GM13977 (cell line): ENCODE measurements around the gene MYORG.

Experiments
- DNase-seq: peaks from one replicate; pipeline ENCODE4 v3.0.0; 2012; ENCODE audit warnings: low spot score
- in situ Hi-C: fragments of 300-500 bp; cut with MboI; formaldehyde crosslinking; loops from one replicate; pipeline ENCODE4 v1.12.0; 2022; ENCODE audit warnings: low sequenced_read_pairs, low pct_unique_long_range_greater_than_20kb, mixed read lengths, inconsistent platforms; ENCODE audit not compliant: unreplicated experiment
- TF ChIP-seq, protein P1 (sequence below): IDR thresholded peaks from 2 replicates; pipeline ENCODE4 v1.5.1; 2012; ENCODE audit warnings: mild to moderate bottlenecking, control low read depth; ENCODE audit not compliant: insufficient read depth; ENCODE audit errors: extremely low read depth, missing control alignments

The MYORG gene

DNA sequence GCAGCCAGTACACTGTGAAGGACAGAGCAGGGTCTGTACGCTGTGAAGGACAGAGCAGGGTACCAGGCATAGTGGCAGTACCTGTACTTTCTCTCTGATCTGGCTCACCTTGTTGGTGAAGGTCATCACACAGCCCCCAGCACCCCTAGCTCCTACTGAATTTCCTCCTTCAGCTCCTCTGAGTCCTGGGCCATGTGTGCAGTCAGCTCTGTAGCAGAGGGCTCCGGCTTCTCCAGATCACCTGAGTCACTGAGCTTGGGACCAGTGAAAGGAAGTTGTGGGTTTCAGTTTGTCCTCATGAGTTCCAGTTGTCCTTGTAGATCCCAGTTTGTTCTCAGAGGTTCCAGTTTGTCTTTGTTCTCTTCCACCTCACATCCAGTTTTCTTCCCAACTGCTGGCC lies 41.8 kb downstream of the MYORG start:
- in situ Hi-C loops: no loop called here
- no peak for DNase-seq
- TF ChIP-seq, protein P1, sequence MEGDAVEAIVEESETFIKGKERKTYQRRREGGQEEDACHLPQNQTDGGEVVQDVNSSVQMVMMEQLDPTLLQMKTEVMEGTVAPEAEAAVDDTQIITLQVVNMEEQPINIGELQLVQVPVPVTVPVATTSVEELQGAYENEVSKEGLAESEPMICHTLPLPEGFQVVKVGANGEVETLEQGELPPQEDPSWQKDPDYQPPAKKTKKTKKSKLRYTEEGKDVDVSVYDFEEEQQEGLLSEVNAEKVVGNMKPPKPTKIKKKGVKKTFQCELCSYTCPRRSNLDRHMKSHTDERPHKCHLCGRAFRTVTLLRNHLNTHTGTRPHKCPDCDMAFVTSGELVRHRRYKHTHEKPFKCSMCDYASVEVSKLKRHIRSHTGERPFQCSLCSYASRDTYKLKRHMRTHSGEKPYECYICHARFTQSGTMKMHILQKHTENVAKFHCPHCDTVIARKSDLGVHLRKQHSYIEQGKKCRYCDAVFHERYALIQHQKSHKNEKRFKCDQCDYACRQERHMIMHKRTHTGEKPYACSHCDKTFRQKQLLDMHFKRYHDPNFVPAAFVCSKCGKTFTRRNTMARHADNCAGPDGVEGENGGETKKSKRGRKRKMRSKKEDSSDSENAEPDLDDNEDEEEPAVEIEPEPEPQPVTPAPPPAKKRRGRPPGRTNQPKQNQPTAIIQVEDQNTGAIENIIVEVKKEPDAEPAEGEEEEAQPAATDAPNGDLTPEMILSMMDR: no peak

DNA sequence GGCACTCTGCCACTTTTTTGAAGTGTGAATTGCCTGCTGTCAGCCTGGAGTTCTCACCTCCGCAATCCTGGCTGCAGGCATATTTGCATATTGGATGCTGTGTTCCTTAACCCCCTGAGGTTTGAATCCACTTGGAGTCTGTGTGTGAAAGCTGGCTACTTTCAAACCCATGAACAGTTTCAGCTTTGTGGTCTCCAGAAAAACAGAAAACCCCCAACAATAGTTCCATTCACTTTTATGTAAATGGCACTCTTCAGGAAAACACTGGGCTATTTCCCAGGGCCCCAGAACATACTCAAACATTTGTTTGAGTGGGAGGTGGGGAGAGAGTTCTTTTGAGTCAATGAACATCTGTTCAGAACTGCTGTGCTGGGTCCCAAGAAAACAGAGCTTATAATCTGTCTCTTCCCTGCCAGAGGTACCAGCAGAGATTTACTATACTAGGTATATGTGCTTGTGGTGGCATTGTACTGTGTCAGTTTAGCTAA lies 42.3 kb downstream of the MYORG start:
- in situ Hi-C loops: no loop called here
- no peak for DNase-seq

DNA sequence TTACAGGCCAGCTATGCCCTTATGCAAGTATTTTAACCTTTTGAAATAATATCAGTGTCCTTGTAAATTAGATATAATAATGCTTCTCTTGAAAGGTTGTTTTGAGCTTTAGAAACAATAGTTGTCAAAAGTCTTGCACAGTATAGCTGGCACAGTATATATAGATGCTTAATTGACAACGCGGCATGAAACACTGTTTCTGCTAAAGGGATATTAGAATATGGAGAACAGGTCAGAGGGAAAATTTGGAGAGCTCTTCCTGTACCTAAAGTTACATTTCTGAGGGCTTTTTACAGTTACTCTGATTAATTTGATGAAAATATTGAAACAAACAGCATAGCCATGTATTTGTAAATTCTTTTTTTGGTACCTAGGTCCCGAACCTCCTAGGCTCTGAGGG lies 42.9 kb downstream of the MYORG start:
- no peak for DNase-seq
- TF ChIP-seq, protein P1: no peak
- in situ Hi-C loops: no loop called here

More for the DNA sequence above, 42.3 kb downstream of the MYORG start:
- TF ChIP-seq, protein P1: no peak

DNA sequence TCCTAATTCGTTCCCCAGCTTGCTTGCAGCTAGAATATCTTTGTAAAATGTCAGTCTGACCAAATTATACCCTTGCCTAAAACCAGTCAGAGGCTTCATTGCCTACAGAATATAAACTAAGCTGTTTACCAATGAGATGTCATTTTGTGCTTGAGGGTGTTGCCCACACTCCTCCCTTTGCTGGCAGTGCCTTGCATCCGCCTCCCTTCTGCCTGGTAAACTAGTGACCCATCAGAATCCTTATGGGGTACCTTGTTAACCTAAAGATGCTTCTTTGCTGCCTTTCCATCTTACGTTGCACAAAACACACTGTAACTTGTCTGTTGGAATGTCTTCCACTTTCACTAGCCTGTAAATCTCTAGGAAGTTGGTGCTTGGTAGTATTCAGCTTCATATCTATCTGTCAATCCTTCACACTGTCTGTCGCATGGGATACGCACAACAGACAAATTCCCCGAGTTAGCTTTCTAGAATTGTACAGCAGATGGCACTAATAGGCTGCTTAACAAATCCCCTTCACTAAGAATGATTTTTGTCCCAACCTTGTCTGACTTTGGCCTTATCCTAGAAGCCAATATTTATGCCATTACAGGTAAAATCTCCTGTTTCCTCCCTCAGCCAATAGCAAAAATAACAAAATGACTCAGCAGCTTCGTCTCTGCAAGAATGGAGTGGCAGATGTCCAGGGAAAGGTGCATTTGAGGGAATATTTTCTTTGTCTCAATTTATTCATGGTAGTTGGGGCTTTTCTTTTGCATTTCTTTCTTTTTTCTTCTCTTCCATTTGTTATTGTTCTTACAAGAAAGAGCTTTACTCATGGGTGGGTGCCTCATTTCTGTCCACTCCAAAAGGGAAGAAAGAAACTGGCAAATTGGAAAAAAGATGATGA lies 44.4 kb downstream of the MYORG start:
- DNase-seq: no peak
- TF ChIP-seq, protein P1: peak; percentile 48
- in situ Hi-C loops: no loop called here

DNA sequence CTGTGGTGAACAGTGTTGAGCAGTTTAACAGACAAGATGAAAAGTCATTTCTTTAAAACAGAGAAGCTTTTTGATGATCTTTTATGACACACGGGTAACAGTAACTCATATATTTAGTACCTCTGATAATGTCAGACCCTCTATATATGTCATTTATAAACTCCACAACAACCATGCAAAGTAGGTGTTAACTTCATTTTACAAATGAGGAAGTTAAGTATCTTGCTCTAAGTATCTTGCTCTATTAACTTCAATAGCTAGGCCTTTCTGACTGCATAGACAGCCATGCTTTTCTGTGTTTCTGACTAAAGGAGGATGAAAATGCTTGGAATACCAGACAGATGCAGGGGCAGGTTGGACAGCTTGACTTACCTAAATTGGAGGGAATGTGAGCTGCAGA lies 45.5 kb downstream of the MYORG start:
- in situ Hi-C loops: no loop called here
- no peak for DNase-seq
- TF ChIP-seq, protein P1: no peak

DNA sequence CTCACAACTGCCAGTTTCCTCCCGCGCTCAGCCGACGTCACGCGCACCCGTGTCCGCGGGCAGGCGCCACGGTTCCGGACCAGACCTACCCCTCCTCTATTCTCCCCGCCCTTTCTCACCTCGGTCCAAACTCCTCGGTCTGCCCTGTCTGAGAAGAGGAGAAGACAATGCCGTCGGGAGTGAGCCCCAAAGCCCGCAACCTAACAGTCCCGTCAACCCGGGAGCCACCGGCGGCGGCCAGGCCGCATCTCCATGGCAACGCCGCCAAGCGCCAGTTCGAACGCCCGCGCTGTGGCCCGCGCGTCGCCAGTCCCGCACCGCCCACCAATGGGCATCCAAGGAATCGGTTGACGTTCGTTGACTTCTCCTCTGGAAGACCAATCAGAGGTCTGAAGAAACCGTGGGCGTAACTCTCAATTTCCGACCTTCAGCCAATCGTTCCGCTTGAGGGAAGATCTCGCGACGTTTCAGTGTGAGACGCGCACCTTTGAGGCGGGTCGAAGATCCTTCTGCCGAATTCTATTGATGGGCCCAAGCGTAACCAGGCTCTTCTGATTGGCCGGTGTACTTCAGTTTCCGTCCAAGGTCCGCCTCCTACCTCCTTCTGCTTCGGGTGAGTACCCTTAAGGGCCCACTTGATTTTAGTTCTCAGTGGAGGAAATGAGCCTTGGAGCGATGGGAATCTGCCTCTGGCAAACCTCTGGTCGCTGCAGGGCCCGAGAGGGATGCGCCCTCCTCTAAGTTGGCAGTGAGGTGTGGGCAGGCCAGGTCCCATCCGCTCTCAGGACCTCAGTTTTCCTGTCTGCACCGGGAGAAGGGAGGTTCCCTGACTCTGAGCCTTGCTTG lies 47.5 kb downstream of the MYORG start, which contains the start of the genes KIF24 and NUDT2:
Gene KIF24, minus strand, starts transcription at position 282 of the 846 bp plus-strand sequence. CDS start 17,922 bp downstream, outside the sequence.
Gene NUDT2, plus strand, starts transcription at position 583 of the 846 bp plus-strand sequence. CDS start 9,471 bp downstream, outside the sequence.
- peak; percentile 93 for DNase-seq
- TF ChIP-seq, protein P1: no peak
- in situ Hi-C loops: no loop called here
